Measurements from ENCODE around the gene ASIC2. TPM values are rescaled to one million over a fixed set of nuclear protein-coding genes. Genes with fewer than 3 reads are reported as not detected.
A peak's percentile ranks its signal among the peaks of the same experiment; 100 is the strongest.

ASIC2 gene
- total RNA-seq, 1 donor from 2014 or later: 0.23 TPM

DNA sequence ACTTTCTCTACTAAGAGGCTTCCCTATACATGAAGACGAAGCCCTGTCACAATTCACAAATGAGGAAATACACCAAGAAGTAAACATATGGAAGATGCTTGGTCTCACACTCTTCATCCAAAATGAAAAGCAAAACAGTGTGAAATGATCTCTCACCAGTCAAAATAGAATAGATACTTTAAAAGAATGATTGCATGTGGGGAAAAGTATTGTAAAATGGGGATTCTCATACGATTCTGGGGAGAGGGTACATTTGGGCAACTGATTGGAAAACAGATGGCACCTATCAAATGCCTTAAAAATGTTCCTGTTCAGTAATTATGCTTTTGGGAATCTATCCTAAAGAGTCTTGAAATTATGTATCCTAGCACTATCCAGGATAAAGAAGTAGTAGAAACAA, 78.1 kb downstream of the ASIC2 start:
- no peak for DNase-seq (ENCODE audit: low read depth)
- TF ChIP-seq, protein P1, sequence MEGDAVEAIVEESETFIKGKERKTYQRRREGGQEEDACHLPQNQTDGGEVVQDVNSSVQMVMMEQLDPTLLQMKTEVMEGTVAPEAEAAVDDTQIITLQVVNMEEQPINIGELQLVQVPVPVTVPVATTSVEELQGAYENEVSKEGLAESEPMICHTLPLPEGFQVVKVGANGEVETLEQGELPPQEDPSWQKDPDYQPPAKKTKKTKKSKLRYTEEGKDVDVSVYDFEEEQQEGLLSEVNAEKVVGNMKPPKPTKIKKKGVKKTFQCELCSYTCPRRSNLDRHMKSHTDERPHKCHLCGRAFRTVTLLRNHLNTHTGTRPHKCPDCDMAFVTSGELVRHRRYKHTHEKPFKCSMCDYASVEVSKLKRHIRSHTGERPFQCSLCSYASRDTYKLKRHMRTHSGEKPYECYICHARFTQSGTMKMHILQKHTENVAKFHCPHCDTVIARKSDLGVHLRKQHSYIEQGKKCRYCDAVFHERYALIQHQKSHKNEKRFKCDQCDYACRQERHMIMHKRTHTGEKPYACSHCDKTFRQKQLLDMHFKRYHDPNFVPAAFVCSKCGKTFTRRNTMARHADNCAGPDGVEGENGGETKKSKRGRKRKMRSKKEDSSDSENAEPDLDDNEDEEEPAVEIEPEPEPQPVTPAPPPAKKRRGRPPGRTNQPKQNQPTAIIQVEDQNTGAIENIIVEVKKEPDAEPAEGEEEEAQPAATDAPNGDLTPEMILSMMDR (conservative IDR thresholded peaks at IDR 0.05; ENCODE audit: low read depth, low read length): no peak
- H3K4me3 ChIP-seq (ENCODE audit: low read depth, low read length): no peak overlapping the region

DNA sequence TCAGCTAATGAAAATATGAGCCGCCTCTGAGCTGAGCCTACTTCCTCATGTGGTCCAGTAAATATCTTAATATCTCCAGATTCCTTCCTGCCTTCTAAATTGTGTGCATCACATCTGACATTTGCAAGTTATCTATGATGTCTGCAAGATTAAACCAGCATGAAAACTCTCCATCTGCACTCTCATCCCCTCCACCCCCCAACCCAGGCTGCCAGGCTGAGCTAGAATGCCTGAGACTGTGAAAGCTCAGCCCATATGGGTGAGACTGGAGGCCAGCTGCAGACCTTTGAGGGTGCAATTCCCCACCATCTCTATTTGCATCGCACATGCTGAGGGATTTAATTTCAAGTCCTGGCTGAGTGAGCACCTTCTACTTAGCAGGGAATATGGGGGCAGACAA, 82.8 kb downstream of the ASIC2 start:
- TF ChIP-seq, protein P1 (conservative IDR thresholded peaks at IDR 0.05; ENCODE audit: low read depth, low read length): no peak

DNA sequence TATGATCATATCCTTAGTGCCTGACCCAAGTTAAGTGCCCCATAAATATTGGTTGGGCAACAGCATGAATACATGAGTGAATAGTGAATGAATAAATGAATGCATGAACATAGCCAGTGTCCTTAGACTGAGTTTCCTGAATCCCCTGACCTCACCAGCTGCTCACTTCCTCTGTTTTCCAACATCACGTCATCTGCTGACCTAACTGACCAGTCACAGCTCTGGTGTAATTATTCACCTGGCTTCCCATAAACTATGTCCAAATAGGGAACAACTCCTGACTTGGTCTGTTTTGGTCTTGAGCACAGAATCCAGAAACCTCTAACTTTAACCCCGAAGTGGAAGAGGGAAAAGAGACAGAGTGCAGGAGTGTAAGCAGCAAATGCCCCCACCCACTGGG, 83.4 kb downstream of the ASIC2 start:
- DNase-seq (ENCODE audit: low read depth): peak; percentile 92
- H3K4me3 ChIP-seq (ENCODE audit: low read depth, low read length): no peak overlapping the region
- TF ChIP-seq, protein P1 (conservative IDR thresholded peaks at IDR 0.05; ENCODE audit: low read depth, low read length): no peak

More for the DNA sequence above, 82.8 kb downstream of the ASIC2 start:
- DNase-seq (ENCODE audit: low read depth): no peak
- H3K4me3 ChIP-seq (ENCODE audit: low read depth, low read length): no peak overlapping the region

DNA sequence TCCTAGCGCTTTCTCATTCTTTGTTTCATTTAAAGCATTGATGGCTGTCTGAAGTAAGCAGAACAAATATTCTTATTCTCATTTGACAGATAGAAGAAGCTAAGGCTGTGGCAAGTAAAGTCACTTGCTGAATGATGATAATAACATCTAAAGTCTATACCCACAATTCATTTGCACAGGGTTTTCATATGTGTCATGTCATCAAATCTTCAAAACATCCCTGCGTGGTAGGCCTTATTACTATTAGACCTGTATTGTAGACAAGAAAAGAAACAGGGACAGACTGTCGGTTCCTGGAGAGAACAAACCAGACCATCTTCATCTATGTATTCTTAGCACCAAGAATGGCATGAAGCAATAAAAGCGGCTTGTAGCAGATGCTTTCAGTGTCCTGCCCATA, 85.9 kb downstream of the ASIC2 start:
- TF ChIP-seq, protein P1 (conservative IDR thresholded peaks at IDR 0.05; ENCODE audit: low read depth, low read length): no peak

DNA sequence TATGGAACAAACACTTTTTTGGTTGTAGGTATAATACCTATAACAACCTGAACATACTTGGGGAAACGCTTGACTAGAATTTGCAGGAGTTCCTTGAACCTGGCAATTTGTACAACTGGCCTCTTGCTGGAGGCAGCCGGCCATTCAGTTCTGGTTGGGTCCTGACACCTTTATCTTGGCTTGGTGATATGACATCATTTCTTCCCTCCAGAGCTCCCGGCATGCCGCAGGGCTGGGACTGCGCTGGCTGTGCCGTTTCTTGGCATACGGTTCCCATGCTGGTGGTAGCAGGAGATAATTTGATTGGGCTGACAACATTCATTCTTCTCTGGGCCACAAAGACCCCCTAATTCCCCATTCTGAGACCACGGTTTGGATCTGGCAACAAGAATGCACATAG, 87.5 kb downstream of the ASIC2 start:
- H3K4me3 ChIP-seq (ENCODE audit: low read depth, low read length): no peak overlapping the region
- DNase-seq (ENCODE audit: low read depth): no peak
- TF ChIP-seq, protein P1 (conservative IDR thresholded peaks at IDR 0.05; ENCODE audit: low read depth, low read length): no peak

More for the DNA sequence above, 85.9 kb downstream of the ASIC2 start:
- no peak for DNase-seq (ENCODE audit: low read depth)
- H3K4me3 ChIP-seq (ENCODE audit: low read depth, low read length): no peak overlapping the region

DNA sequence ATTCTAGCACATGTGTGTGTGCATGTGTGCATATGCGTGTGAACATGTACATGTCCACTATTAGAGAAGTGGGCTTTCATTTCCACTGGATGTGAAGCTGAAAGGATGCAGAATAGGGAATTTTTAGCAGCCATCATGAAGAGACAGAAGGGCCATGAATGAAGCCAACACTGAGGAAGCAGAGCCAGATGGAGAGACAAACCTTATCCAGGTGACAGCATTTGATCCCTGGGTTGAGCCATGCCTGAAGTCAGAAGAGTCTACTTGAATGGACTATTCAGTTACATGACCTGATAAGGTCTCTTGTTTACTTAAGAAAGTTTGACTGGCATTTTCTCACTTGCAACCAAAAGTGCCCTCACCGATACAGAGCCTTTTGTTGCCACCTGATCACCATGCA, 88.4 kb downstream of the ASIC2 start:
- no peak for DNase-seq (ENCODE audit: low read depth)

DNA sequence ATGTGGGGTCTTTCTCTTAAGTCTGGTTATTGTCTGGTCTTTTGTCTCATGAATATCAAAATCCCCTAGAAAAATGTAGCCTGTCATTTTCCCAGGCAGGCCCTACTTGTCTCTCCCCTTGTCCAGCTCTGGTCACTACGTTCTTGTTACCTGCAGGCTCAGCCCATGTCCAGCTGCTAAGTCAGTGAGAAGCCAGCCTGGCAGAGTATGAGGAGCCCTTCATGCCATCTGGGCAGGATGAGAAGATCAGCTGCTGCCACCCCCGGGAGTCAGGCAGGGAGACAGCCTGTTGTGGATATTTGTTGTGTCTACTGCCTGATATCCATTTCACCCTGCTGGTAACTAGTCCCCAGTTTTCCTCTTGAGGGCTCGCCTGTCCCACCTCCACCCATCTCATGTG, 88.9 kb downstream of the ASIC2 start:
- DNase-seq (ENCODE audit: low read depth): no peak
- no peak overlapping the region for H3K4me3 ChIP-seq (ENCODE audit: low read depth, low read length)
- TF ChIP-seq, protein P1 (conservative IDR thresholded peaks at IDR 0.05; ENCODE audit: low read depth, low read length): no peak

More for the DNA sequence above, 88.4 kb downstream of the ASIC2 start:
- H3K4me3 ChIP-seq (ENCODE audit: low read depth, low read length): no peak overlapping the region
- TF ChIP-seq, protein P1 (conservative IDR thresholded peaks at IDR 0.05; ENCODE audit: low read depth, low read length): no peak
